ENCODE measurements around the gene HIBCH. TPM values are rescaled to one million over a fixed set of nuclear protein-coding genes. Genes with fewer than 3 reads are reported as not detected.
A peak's percentile ranks its signal among the peaks of the same experiment; 100 is the strongest.

The HIBCH gene
- total RNA-seq, 2 experiments from 2014 or later, result 15.6 to 29.7 TPM

DNA sequence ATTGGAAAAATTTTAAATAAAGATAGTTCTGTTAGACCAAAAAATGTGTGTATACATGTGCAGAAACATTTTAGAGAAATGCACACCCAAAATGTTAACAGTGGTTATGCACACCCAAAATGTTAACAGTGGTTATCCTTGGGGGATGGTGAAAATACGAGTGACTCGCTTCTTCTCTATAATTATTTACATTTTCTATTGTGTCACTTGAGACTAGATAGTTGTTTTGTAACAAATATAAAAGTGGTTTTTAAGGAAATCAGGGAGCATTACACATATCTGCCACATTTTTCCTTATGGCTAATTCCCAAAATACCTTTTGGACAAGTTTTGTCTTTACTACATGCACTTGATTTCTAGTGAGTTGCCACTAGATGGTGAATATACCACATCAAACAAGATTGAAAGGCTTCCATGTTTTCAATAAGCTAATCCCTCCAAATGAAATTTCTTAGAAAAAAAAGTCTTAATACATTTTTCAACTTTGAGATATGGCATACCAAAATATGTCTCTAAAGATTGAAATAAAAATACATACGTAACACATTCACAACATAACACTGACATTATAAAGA is 9.0 kb upstream of the HIBCH start:
- Histone ChIP-seq H3K4me3 (ENCODE audit: low read depth, low read length, poor library complexity, severe bottlenecking) (no peak overlapping the region), H3K9me2 (ENCODE audit: insufficient read depth, low read length) (no peaks in the 10 kb centered on the region), H3K4me1 (ENCODE audit: insufficient read depth, low read length, poor library complexity, severe bottlenecking) (no peaks in the 10 kb centered on the region), H3K27ac (ENCODE audit: low read depth, low read length, poor library complexity, severe bottlenecking) (no peak overlapping the region), H3K79me2 (ENCODE audit: insufficient read depth, low read depth, low read length) (no peaks in the 10 kb centered on the region), H3K9me3 (ENCODE audit: low read length) (no peaks in the 10 kb centered on the region), H4K20me1 (ENCODE audit: insufficient read depth, low read length) (no peaks in the 10 kb centered on the region), H3K4me2 (ENCODE audit: low read length) (no peak overlapping the region), H3K36me3 (ENCODE audit: insufficient read depth, low read length) (no peaks in the 10 kb centered on the region), H2AFZ (ENCODE audit: low read length) (no peak overlapping the region)
- ChIA-PET POLR2A (no interaction called here), CTCF (ENCODE audit: unreplicated experiment) (no interaction called here)
- BruUV-seq (replicated peaks), result no TSS peak
- no peak for DNase-seq (ENCODE audit: low spot score)
- TF ChIP-seq, protein P1, sequence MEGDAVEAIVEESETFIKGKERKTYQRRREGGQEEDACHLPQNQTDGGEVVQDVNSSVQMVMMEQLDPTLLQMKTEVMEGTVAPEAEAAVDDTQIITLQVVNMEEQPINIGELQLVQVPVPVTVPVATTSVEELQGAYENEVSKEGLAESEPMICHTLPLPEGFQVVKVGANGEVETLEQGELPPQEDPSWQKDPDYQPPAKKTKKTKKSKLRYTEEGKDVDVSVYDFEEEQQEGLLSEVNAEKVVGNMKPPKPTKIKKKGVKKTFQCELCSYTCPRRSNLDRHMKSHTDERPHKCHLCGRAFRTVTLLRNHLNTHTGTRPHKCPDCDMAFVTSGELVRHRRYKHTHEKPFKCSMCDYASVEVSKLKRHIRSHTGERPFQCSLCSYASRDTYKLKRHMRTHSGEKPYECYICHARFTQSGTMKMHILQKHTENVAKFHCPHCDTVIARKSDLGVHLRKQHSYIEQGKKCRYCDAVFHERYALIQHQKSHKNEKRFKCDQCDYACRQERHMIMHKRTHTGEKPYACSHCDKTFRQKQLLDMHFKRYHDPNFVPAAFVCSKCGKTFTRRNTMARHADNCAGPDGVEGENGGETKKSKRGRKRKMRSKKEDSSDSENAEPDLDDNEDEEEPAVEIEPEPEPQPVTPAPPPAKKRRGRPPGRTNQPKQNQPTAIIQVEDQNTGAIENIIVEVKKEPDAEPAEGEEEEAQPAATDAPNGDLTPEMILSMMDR (conservative IDR thresholded peaks at IDR 0.05; ENCODE audit: low read length), result 0 out of 2 replicates have a peak, but pooled peaks have one; percentile 21
- TF ChIP-seq EZH2phosphoT487 (IDR thresholded peaks at IDR 0.05; ENCODE audit: borderline replicate concordance, low read depth, low read length), result no peak
- intact Hi-C loops (cut with micrococcal nuclease; ENCODE audit: unreplicated experiment), result no loop called here

DNA sequence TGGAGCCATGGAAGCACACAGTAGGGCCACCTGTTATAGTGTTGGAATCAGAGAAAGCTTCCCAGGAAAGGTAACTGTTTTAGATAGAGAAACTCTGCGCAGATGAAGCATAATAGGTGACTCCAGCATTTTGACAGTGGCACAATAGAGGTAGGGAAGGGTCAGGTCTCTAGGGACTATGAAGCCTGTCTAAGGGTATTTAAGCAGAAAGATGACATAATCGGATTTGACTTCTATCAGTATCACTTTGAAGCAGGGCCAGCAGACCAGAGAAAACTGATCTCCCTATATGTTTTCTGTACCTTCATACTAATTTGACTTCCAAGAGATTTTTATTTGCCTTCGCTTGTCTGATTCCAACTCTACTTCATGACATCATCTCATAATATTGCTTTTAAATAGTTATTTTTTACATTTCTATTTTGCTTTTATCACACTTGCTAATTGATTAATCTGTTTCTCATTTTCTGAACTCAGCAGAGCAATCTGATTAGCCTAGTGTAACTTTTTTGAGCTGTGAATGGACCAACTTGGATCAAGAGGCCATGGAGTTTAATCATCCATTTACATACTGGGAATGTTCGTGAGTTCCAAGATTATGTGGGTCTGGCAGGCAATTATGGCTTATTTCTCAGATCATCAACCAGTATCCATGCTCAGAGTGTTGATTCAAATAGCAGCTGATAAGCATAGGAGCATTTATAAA is 8.4 kb upstream of the HIBCH start:
- intact Hi-C loops (cut with micrococcal nuclease; ENCODE audit: unreplicated experiment), result no loop called here
- POLR2A ChIA-PET, result no interaction called here
- CTCF ChIA-PET (ENCODE audit: unreplicated experiment), result no interaction called here
- Histone ChIP-seq H3K36me3 (ENCODE audit: insufficient read depth, low read length) (no peaks in the 10 kb centered on the region), H3K9me2 (ENCODE audit: insufficient read depth, low read length) (no peaks in the 10 kb centered on the region), H3K4me3 (ENCODE audit: low read depth, low read length, poor library complexity, severe bottlenecking) (no peak overlapping the region), H4K20me1 (ENCODE audit: insufficient read depth, low read length) (no peaks in the 10 kb centered on the region), H2AFZ (ENCODE audit: low read length) (no peak overlapping the region), H3K79me2 (ENCODE audit: insufficient read depth, low read depth, low read length) (no peaks in the 10 kb centered on the region), H3K4me2 (ENCODE audit: low read length) (no peak overlapping the region), H3K9me3 (ENCODE audit: low read length) (no peaks in the 10 kb centered on the region), H3K27ac (ENCODE audit: low read depth, low read length, poor library complexity, severe bottlenecking) (no peak overlapping the region), H3K4me1 (ENCODE audit: insufficient read depth, low read length, poor library complexity, severe bottlenecking) (no peaks in the 10 kb centered on the region)
- DNase-seq (ENCODE audit: low spot score), result no peak
- TF ChIP-seq, protein P1 (conservative IDR thresholded peaks at IDR 0.05; ENCODE audit: low read length), result no peak
- no peak for TF ChIP-seq EZH2phosphoT487 (IDR thresholded peaks at IDR 0.05; ENCODE audit: borderline replicate concordance, low read depth, low read length)
- no TSS peak for BruUV-seq (replicated peaks)

DNA sequence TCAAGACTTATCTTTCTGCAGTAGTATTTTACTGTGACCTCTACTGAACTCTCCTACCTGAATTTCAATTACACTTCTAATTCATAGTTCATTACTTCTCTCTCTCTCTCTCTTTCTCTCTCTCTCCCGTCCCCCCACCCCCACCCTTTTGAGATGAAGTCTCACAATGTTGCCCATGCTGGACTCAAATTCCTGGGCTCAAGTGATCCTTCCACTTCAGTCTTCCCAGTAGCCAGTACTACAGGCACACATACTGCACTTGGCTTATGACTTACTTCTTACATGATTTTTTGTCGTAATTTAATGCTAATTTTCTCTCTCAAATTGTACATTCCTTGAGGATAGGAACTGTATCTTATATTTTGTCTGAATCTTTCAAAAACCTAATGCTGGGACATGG is 6.0 kb upstream of the HIBCH start:
- intact Hi-C loops (cut with micrococcal nuclease; ENCODE audit: unreplicated experiment), result no loop called here
- H3K9me2 ChIP-seq (ENCODE audit: insufficient read depth, low read length), result no peaks in the 10 kb centered on the region
- peaks cover 5% of the 10 kb centered on the region for H3K4me1 ChIP-seq (ENCODE audit: insufficient read depth, low read length, poor library complexity, severe bottlenecking)
- TF ChIP-seq, protein P1 (conservative IDR thresholded peaks at IDR 0.05; ENCODE audit: low read length), result no peak
- TF ChIP-seq EZH2phosphoT487 (IDR thresholded peaks at IDR 0.05; ENCODE audit: borderline replicate concordance, low read depth, low read length), result no peak
- POLR2A ChIA-PET, result no interaction called here
- CTCF ChIA-PET (ENCODE audit: unreplicated experiment), result no interaction called here
- no peak overlapping the region for H3K27ac ChIP-seq (ENCODE audit: low read depth, low read length, poor library complexity, severe bottlenecking)
- BruUV-seq (replicated peaks), result no TSS peak
- H3K9me3 ChIP-seq (ENCODE audit: low read length), result no peaks in the 10 kb centered on the region
- peaks cover 2% of the 10 kb centered on the region; the same call in 1 of the 2 replicates for H3K79me2 ChIP-seq (ENCODE audit: insufficient read depth, low read depth, low read length)
- H2AFZ ChIP-seq (ENCODE audit: low read length), result no peak overlapping the region
- no peaks in the 10 kb centered on the region for H3K36me3 ChIP-seq (ENCODE audit: insufficient read depth, low read length)
- no peaks in the 10 kb centered on the region for H4K20me1 ChIP-seq (ENCODE audit: insufficient read depth, low read length)
- no peak overlapping the region for H3K4me2 ChIP-seq (ENCODE audit: low read length)
- H3K4me3 ChIP-seq (ENCODE audit: low read depth, low read length, poor library complexity, severe bottlenecking), result no peak overlapping the region
- DNase-seq (ENCODE audit: low spot score), result no peak
